RWPE2 (cell line): ENCODE data around the gene GSS.

ENCODE experiments used
- ATAC-seq: fragments of 200-7000 bp; cut with Tn5 transposase; 3 replicates; pipeline ENCODE4 v1.9.1; 2021; ENCODE audit warnings: low read depth
- DNase-seq: peaks from one replicate; pipeline ENCODE4 v3.0.0-alpha.2; 2020; ENCODE audit warnings: low spot score
- H3K27ac ChIP-seq: fragments of 450-650 bp; 2 replicates; pipeline ENCODE4 v1.5.1; 2017; ENCODE audit warnings: mild to moderate bottlenecking; ENCODE audit not compliant: poor library complexity, severe bottlenecking
- H3K27me3 ChIP-seq: fragments of 250-450 bp; sonication (Bioruptor Pico); 2 replicates; pipeline ENCODE4 v1.5.1; 2021; ENCODE audit warnings: mild to moderate bottlenecking, moderate library complexity; ENCODE audit not compliant: insufficient read depth, poor library complexity, severe bottlenecking
- H3K36me3 ChIP-seq: fragments of 250-450 bp; sonication (Bioruptor Pico); 2 replicates; pipeline ENCODE4 v1.5.1; 2020; ENCODE audit warnings: low read depth, mild to moderate bottlenecking, moderate library complexity
- H3K4me1 ChIP-seq: fragments of 250-450 bp; sonication (Bioruptor Pico); 2 replicates; pipeline ENCODE4 v1.5.1; 2021; ENCODE audit warnings: mild to moderate bottlenecking, moderate library complexity; ENCODE audit not compliant: insufficient read depth, poor library complexity, severe bottlenecking
- H3K4me3 ChIP-seq: fragments of 250-450 bp; sonication (Bioruptor Pico); 2 replicates; pipeline ENCODE4 v1.5.1; 2021; ENCODE audit warnings: mild to moderate bottlenecking, moderate library complexity; ENCODE audit not compliant: severe bottlenecking
- H3K9me3 ChIP-seq: fragments of 250-450 bp; sonication (Bioruptor Pico); 2 replicates; pipeline ENCODE4 v1.5.1; 2021; ENCODE audit warnings: mild to moderate bottlenecking, moderate library complexity; ENCODE audit not compliant: severe bottlenecking
- CTCF ChIP-seq: fragments of 450-650 bp; IDR thresholded peaks from one replicate; pipeline ENCODE4 v1.5.1; 2017; ENCODE audit warnings: mild to moderate bottlenecking, moderate library complexity; ENCODE audit not compliant: poor library complexity, severe bottlenecking

The GSS gene

GRCh38 chr20:34943808-34944567 is 11.6 kb downstream of the GSS start:
- Histone ChIP-seq H3K4me3 (no peak overlapping the region), H3K36me3 (peaks cover 93% of the 10 kb centered on the region), H3K9me3 (no peaks in the 10 kb centered on the region), H3K27me3 (no peaks in the 10 kb centered on the region), H3K27ac (peak overlapping the region; percentile 71), H3K4me1 (peaks cover 55% of the 10 kb centered on the region)
- ATAC-seq, result peak; percentile 74
- TF ChIP-seq CTCF, result no peak
- DNase-seq, result peak; percentile 99

- no peak for TF ChIP-seq CTCF
- peaks cover 41% of the 10 kb centered on the region for H3K4me1 ChIP-seq
- DNase-seq (no peak), ATAC-seq (no peak)
- H3K4me3 ChIP-seq, result no peak overlapping the region
- no peak overlapping the region for H3K27ac ChIP-seq
- no peaks in the 10 kb centered on the region for H3K9me3 ChIP-seq
- H3K36me3 ChIP-seq, result peaks cover 97% of the 10 kb centered on the region
- H3K27me3 ChIP-seq, result no peaks in the 10 kb centered on the region
Measured at GRCh38 chr20:34942301-34942700, 13.3 kb downstream of the GSS start.

GRCh38 chr20:34941226-34941625 is 14.4 kb downstream of the GSS start:
- peaks cover 37% of the 10 kb centered on the region for H3K4me1 ChIP-seq
- H3K27me3 ChIP-seq, result no peaks in the 10 kb centered on the region
- ATAC-seq (no peak), DNase-seq (no peak)
- H3K27ac ChIP-seq, result no peak overlapping the region
- no peak for TF ChIP-seq CTCF
- H3K4me3 ChIP-seq, result no peak overlapping the region
- H3K36me3 ChIP-seq, result peaks cover 97% of the 10 kb centered on the region
- no peaks in the 10 kb centered on the region for H3K9me3 ChIP-seq

- peaks cover 97% of the 10 kb centered on the region for H3K36me3 ChIP-seq
- H3K4me1 ChIP-seq, result peaks cover 26% of the 10 kb centered on the region
- TF ChIP-seq CTCF, result no peak
- H3K9me3 ChIP-seq, result no peaks in the 10 kb centered on the region
- no peak for DNase-seq
- H3K27me3 ChIP-seq, result no peaks in the 10 kb centered on the region
- no peak overlapping the region for H3K4me3 ChIP-seq
- no peak overlapping the region for H3K27ac ChIP-seq
- ATAC-seq, result no peak
Measured at GRCh38 chr20:34940081-34940481, 15.5 kb downstream of the GSS start.

GRCh38 chr20:34938466-34939163 is 17.0 kb downstream of the GSS start:
- Histone ChIP-seq H3K27me3 (no peaks in the 10 kb centered on the region), H3K36me3 (peaks cover 100% of the 10 kb centered on the region), H3K4me3 (no peak overlapping the region), H3K4me1 (peaks cover 11% of the 10 kb centered on the region), H3K27ac (no peak overlapping the region), H3K9me3 (no peaks in the 10 kb centered on the region)
- no peak for TF ChIP-seq CTCF
- no peak for ATAC-seq
- peak; percentile 67 for DNase-seq
